Measurements from ENCODE around the gene CD163. TPM values are rescaled to one million over a fixed set of nuclear protein-coding genes. Genes with fewer than 3 reads are reported as not detected.

The CD163 gene
- total and polyA plus RNA-seq, 10 donors, result 55.4 to 1,037 (median 391) TPM

- Histone ChIP-seq H3K27me3 (replicated peaks in 1 of 7) (peaks cover 0 to 3% (median 0%) of the 10 kb centered on the region in 7 donors), H3K36me3 (no peaks in the 10 kb centered on the region), H3K27ac (no peak overlapping the region), H3K4me1 (no peaks in the 10 kb centered on the region), H3K4me3 (no peak overlapping the region), H3K9me3 (peaks cover 0 to 19% (median 14%) of the 10 kb centered on the region in 8 donors)
- 69 to 90% (median 85%) methylated on average over 7 of the region's 7 CpGs for WGBS, 5 donors
- intact Hi-C loops (cut with DNase I; ENCODE audit: low total_unique reads), result no loop called here
- TF ChIP-seq, protein P1, sequence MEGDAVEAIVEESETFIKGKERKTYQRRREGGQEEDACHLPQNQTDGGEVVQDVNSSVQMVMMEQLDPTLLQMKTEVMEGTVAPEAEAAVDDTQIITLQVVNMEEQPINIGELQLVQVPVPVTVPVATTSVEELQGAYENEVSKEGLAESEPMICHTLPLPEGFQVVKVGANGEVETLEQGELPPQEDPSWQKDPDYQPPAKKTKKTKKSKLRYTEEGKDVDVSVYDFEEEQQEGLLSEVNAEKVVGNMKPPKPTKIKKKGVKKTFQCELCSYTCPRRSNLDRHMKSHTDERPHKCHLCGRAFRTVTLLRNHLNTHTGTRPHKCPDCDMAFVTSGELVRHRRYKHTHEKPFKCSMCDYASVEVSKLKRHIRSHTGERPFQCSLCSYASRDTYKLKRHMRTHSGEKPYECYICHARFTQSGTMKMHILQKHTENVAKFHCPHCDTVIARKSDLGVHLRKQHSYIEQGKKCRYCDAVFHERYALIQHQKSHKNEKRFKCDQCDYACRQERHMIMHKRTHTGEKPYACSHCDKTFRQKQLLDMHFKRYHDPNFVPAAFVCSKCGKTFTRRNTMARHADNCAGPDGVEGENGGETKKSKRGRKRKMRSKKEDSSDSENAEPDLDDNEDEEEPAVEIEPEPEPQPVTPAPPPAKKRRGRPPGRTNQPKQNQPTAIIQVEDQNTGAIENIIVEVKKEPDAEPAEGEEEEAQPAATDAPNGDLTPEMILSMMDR (IDR thresholded peaks at IDR 0.05 in 8 of 11, conservative IDR thresholded peaks at IDR 0.05 in 3 of 11), result no peak
- no peak for TF ChIP-seq POLR2AphosphoS5 (IDR thresholded peaks at IDR 0.05)
- TF ChIP-seq POLR2A (IDR thresholded peaks at IDR 0.05), result no peak
- DNase-seq, result no peak
These were observed 52.9 kb downstream of the CD163 start for GRCh38 chr12:7450667-7451066.

- intact Hi-C loops (cut with DNase I; ENCODE audit: low total_unique reads), result no loop called here
- Histone ChIP-seq H3K36me3 (no peaks in the 10 kb centered on the region), H3K4me1 (no peaks in the 10 kb centered on the region), H3K27me3 (replicated peaks in 1 of 7) (peaks cover 0 to 3% (median 0%) of the 10 kb centered on the region in 7 donors), H3K27ac (no peak overlapping the region), H3K9me3 (peaks cover 0 to 4% (median under 1%) of the 10 kb centered on the region in 8 donors), H3K4me3 (no peak overlapping the region)
- DNase-seq, result no peak
- TF ChIP-seq POLR2A (IDR thresholded peaks at IDR 0.05), result no peak
- TF ChIP-seq POLR2AphosphoS5 (IDR thresholded peaks at IDR 0.05), result no peak
- TF ChIP-seq, protein P1 (IDR thresholded peaks at IDR 0.05 in 8 of 11, conservative IDR thresholded peaks at IDR 0.05 in 3 of 11), result no peak
- WGBS, 5 donors, result 65 to 100% (median 86%) methylated on average over 1 of the region's 1 CpG
These were observed 55.5 kb downstream of the CD163 start for GRCh38 chr12:7448099-7448498.

DNA sequence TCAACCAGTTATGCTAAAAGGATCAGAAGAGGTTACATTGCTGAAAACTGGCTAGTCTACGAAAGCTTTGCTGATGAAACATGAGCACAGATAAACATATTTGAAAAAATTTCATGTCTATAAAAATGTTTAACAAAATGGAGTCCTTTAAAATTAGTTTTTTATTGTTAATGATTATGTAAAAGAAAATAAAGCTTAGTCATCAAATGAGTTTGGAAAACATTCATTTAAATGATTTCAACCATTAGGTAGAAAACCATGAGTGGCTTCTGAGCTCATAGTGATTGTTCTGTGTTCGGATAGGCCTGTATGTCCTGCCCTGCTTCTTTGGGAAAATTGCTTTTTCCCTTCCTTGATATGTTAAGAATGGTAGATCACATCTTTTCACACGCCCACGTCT is 59.0 kb downstream of the CD163 start:
- intact Hi-C loops (cut with DNase I; ENCODE audit: low total_unique reads), result no loop called here
- no peak overlapping the region for H3K4me3 ChIP-seq
- H3K9me3 ChIP-seq, result peaks cover 0 to 6% (median 0%) of the 10 kb centered on the region in 8 donors
- WGBS, 5 donors, result 73 to 85% (median 81%) methylated on average over 4 of the region's 4 CpGs
- TF ChIP-seq, protein P1 (IDR thresholded peaks at IDR 0.05 in 8 of 11, conservative IDR thresholded peaks at IDR 0.05 in 3 of 11), result no peak
- TF ChIP-seq POLR2A (IDR thresholded peaks at IDR 0.05), result no peak
- TF ChIP-seq POLR2AphosphoS5 (IDR thresholded peaks at IDR 0.05), result no peak
- H3K36me3 ChIP-seq, result no peaks in the 10 kb centered on the region
- peaks cover 0 to 7% (median 0%) of the 10 kb centered on the region in 6 donors for H3K4me1 ChIP-seq
- no peak for DNase-seq
- peaks cover 0 to 30% (median 8%) of the 10 kb centered on the region in 7 donors for H3K27me3 ChIP-seq (replicated peaks in 1 of 7)
- H3K27ac ChIP-seq, result peak overlapping the region in 1 of 8 donors; percentile 4

- peaks cover 0 to 6% (median 0%) of the 10 kb centered on the region in 8 donors for H3K9me3 ChIP-seq
- peaks cover 0 to 35% (median 8%) of the 10 kb centered on the region in 7 donors for H3K27me3 ChIP-seq (replicated peaks in 1 of 7)
- TF ChIP-seq POLR2A (IDR thresholded peaks at IDR 0.05) (peak in 1 of 3 donors; percentile 39), POLR2AphosphoS5 (IDR thresholded peaks at IDR 0.05) (no peak)
- 11 to 28% (median 27%) methylated on average over 2 of the region's 2 CpGs for WGBS, 5 donors
- no peak for DNase-seq
- intact Hi-C loops (cut with DNase I; ENCODE audit: low total_unique reads), result no loop called here
- no peaks in the 10 kb centered on the region for H3K36me3 ChIP-seq
- H3K4me3 ChIP-seq, result peak within 1 kb of the TSS in 2 of 8 donors; percentile 2 to 10
- H3K27ac ChIP-seq, result peak within 1 kb of the TSS in 3 of 8 donors; percentile 4 to 21 (median 8)
- H3K4me1 ChIP-seq, result peaks cover 0 to 7% (median 0%) of the 10 kb centered on the region in 6 donors
These were observed 59.5 kb downstream of the CD163 start, which contains the start of gene CD163L1 for GRCh38 chr12:7444076-7444475. Gene CD163L1 (minus strand): TSS chr12:7444153. CDS start chr12:7444127, 26 bp downstream.

Data from spleen (tissue), 11 donors.